ENCODE results near the gene EMILIN3.
A peak's percentile ranks its signal among the peaks of the same experiment; 100 is the strongest.

EMILIN3 gene

DNA sequence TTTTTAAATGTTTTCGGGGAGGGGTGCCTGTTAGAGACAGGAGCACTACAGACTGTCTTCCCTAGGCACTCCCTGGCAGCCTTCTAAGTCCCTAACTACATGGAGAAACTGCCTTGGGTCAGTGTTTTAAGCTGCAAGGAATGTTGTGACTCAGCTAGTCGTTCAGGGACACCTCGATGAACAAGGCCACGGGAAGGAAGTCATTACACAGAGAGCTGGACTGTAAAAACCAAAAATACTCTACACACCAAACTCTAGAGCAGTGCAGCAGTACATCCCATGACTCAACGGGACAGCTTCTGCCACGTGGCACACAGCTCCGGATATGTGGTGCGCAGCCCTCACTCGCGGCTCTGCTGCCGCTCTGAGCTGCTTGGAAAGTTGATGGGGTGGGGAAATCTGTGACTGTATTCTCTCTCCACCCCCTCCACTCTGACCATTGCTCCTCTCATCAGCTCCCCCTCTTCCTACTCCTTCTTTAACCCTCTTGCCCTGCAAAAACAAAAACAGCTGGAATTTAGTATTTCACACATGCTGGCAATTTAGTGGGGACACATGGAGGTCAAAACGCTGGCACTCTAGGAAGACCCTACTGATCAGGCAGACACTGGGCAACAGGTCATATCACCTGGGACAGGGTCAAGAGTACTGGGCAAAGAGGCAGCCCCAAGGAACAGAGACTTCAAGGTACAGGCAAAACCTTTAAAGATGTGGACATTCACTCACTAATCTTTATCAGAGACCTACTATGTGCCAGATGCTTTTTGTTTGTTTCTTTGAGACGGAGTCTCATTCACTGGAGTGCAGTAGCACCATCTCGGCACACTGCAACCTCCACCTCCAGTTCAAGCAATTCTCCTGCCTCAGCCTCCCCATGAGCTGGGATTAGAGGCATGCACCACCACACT lies 36.9 kb downstream of the EMILIN3 start:
- no peak overlapping the region for H3K27ac ChIP-seq
- no peaks in the 10 kb centered on the region for H3K36me3 ChIP-seq
- H3K27me3 ChIP-seq = peaks cover 39% of the 10 kb centered on the region
- H3K4me1 ChIP-seq (ENCODE audit: control insufficient read depth in 1 of 2, insufficient read depth in 1 of 2, low read depth in 1 of 2, low read length in 1 of 2) = no peaks in the 10 kb centered on the region
- no peak overlapping the region for H3K4me3 ChIP-seq (ENCODE audit: low read depth in 1 of 2, low read length in 1 of 2)
- H3K9me3 ChIP-seq = no peaks in the 10 kb centered on the region
- TF ChIP-seq, protein P1, sequence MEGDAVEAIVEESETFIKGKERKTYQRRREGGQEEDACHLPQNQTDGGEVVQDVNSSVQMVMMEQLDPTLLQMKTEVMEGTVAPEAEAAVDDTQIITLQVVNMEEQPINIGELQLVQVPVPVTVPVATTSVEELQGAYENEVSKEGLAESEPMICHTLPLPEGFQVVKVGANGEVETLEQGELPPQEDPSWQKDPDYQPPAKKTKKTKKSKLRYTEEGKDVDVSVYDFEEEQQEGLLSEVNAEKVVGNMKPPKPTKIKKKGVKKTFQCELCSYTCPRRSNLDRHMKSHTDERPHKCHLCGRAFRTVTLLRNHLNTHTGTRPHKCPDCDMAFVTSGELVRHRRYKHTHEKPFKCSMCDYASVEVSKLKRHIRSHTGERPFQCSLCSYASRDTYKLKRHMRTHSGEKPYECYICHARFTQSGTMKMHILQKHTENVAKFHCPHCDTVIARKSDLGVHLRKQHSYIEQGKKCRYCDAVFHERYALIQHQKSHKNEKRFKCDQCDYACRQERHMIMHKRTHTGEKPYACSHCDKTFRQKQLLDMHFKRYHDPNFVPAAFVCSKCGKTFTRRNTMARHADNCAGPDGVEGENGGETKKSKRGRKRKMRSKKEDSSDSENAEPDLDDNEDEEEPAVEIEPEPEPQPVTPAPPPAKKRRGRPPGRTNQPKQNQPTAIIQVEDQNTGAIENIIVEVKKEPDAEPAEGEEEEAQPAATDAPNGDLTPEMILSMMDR (IDR thresholded peaks at IDR 0.05) = no peak

DNA sequence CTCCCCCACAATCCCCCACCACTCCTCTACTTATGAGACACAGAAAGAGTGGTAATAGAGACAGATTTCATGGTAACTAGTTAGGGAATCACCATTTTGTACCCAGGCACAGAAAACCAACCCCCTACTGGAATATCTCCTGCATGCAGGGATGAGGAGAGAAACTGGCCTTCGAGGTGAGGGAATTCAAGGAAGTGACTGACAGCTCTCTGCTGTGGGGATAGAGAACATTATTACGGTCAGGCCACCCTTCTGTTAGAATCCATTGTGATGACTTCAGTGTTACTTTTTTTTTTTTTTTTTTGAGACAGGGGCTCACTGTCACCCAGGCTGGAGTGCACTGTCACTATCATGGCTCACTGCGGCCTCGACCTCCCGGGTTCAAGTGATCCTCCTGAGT lies 39.4 kb downstream of the EMILIN3 start:
- no peaks in the 10 kb centered on the region for H3K4me1 ChIP-seq (ENCODE audit: control insufficient read depth in 1 of 2, insufficient read depth in 1 of 2, low read depth in 1 of 2, low read length in 1 of 2)
- peaks cover 32% of the 10 kb centered on the region for H3K27me3 ChIP-seq
- no peak overlapping the region for H3K4me3 ChIP-seq (ENCODE audit: low read depth in 1 of 2, low read length in 1 of 2)
- no peaks in the 10 kb centered on the region for H3K36me3 ChIP-seq
- H3K27ac ChIP-seq = no peak overlapping the region
- H3K9me3 ChIP-seq = no peaks in the 10 kb centered on the region
- TF ChIP-seq, protein P1 (IDR thresholded peaks at IDR 0.05) = no peak

DNA sequence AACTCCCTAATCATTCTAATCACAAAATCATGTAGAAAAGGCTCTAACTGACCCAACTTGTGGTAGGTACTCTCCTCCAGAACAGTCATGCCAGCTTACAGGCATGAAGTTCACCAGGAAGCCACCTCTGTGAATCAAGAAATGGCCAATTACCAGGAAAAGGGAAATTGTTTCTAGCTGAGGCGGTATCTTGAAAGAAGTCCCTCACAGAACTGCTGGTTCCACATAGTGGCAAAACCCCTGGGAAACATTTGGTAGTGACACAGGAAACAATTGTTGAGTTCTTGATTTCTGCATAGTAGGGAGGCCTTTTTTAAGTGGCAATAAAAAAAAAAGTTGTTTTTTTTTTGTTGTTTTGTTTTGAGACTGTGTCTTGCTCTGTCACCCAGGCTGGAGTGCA lies 45.6 kb downstream of the EMILIN3 start:
- H3K9me3 ChIP-seq = no peaks in the 10 kb centered on the region
- no peak overlapping the region for H3K27ac ChIP-seq
- H3K36me3 ChIP-seq = no peaks in the 10 kb centered on the region
- no peak overlapping the region for H3K4me3 ChIP-seq (ENCODE audit: low read depth in 1 of 2, low read length in 1 of 2)
- TF ChIP-seq, protein P1 (IDR thresholded peaks at IDR 0.05) = no peak
- peaks cover 50% of the 10 kb centered on the region for H3K27me3 ChIP-seq
- H3K4me1 ChIP-seq (ENCODE audit: control insufficient read depth in 1 of 2, insufficient read depth in 1 of 2, low read depth in 1 of 2, low read length in 1 of 2) = peaks cover 6 to 9% of the 10 kb centered on the region in 2 experiments

DNA sequence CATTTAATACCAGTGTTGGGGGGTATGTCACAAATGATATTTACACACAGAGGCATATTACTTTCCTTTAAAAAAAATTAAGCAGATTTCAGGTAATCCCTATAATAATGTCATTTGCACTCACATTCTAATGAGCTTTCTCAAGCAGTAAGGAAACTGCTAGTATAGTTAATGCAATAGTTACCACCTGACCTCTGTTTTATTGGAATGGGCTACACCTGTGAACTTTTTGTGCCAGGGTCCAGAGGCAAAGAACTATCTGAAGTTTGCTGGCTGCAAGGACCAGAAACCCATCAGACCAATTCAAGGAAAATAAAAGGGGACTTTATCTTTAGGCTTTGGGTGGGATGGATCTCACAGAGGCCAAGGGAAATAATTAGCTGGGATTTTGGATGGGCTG lies 46.2 kb downstream of the EMILIN3 start:
- H3K27me3 ChIP-seq = peaks cover 54% of the 10 kb centered on the region
- TF ChIP-seq, protein P1 (IDR thresholded peaks at IDR 0.05) = no peak
- H3K4me1 ChIP-seq (ENCODE audit: control insufficient read depth in 1 of 2, insufficient read depth in 1 of 2, low read depth in 1 of 2, low read length in 1 of 2) = peaks cover 6 to 9% of the 10 kb centered on the region in 2 experiments
- H3K4me3 ChIP-seq (ENCODE audit: low read depth in 1 of 2, low read length in 1 of 2) = no peak overlapping the region
- H3K9me3 ChIP-seq = no peaks in the 10 kb centered on the region
- H3K27ac ChIP-seq = no peak overlapping the region
- H3K36me3 ChIP-seq = no peaks in the 10 kb centered on the region

DNA sequence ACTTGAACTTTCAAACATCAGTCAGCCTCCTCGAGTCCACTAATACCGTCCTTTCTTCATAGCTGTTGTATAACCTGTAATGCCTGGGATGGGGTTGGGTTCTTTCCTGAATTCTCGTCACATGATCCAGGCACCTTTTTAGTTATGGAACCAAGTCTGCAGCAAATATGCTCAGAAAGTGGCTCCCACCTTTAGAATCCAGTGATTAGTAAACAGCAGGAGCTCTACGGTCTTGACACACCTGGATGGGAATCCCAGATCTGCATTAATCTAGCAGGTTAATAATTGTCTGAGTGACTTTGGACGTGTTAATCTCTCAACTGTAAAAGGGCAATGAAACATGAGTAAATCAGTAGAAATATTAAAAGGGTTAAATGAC lies 48.4 kb downstream of the EMILIN3 start:
- H3K9me3 ChIP-seq = no peaks in the 10 kb centered on the region
- peak overlapping the region in 1 of 2 experiments; percentile 57 for H3K4me3 ChIP-seq (ENCODE audit: low read depth in 1 of 2, low read length in 1 of 2)
- no peak overlapping the region for H3K27ac ChIP-seq
- H3K27me3 ChIP-seq = peaks cover 62% of the 10 kb centered on the region
- H3K36me3 ChIP-seq = no peaks in the 10 kb centered on the region
- TF ChIP-seq, protein P1 (IDR thresholded peaks at IDR 0.05) = no peak
- peaks cover 6 to 9% of the 10 kb centered on the region in 2 experiments for H3K4me1 ChIP-seq (ENCODE audit: control insufficient read depth in 1 of 2, insufficient read depth in 1 of 2, low read depth in 1 of 2, low read length in 1 of 2)

All from neutrophil (primary cell).